Measurements from ENCODE around the gene ACSBG1. TPM values are rescaled to one million over a fixed set of nuclear protein-coding genes. Genes with fewer than 3 reads are reported as not detected.

Gene ACSBG1
- total RNA-seq, 1 donor from 2014 or later = 0.13 TPM

- Mint-ChIP-seq H3K9me3 (ENCODE audit: unreplicated experiment) (no peaks in the 10 kb centered on the region), H3K27me3 (ENCODE audit: unreplicated experiment) (peaks cover 9% of the 10 kb centered on the region), H3K27ac (ENCODE audit: unreplicated experiment) (no peak overlapping the region)
Observed at GRCh38 chr15:78125267-78125666, 109.1 kb downstream of the ACSBG1 start.

GRCh38 chr15:78120523-78120922, 113.8 kb downstream of the ACSBG1 start:
- DNase-seq (ENCODE audit: low spot score) = no peak
- Mint-ChIP-seq H3K4me1 (ENCODE audit: unreplicated experiment) (no peaks in the 10 kb centered on the region), H3K27ac (ENCODE audit: unreplicated experiment) (no peak overlapping the region), H3K27me3 (ENCODE audit: unreplicated experiment) (peaks cover 4% of the 10 kb centered on the region), H3K4me3 (ENCODE audit: unreplicated experiment) (no peak overlapping the region), H3K9me3 (ENCODE audit: unreplicated experiment) (no peaks in the 10 kb centered on the region), H3K36me3 (ENCODE audit: low read depth, unreplicated experiment) (no peaks in the 10 kb centered on the region)
- no peak for TF ChIP-seq CTCF (IDR thresholded peaks at IDR 0.05; ENCODE audit: unreplicated experiment)

More at GRCh38 chr15:78125267-78125666, 109.1 kb downstream of the ACSBG1 start:
- peaks cover 3% of the 10 kb centered on the region for H3K4me1 Mint-ChIP-seq (ENCODE audit: unreplicated experiment)
- no peak overlapping the region for H3K4me3 Mint-ChIP-seq (ENCODE audit: unreplicated experiment)
- DNase-seq (ENCODE audit: low spot score) = no peak
- TF ChIP-seq CTCF (IDR thresholded peaks at IDR 0.05; ENCODE audit: unreplicated experiment) = no peak
- no peaks in the 10 kb centered on the region for H3K36me3 Mint-ChIP-seq (ENCODE audit: low read depth, unreplicated experiment)

Other genes with a start within 250 kb of the ACSBG1 start
- 13.8 TPM for gene TBC1D2B, start 156.9 kb downstream of the ACSBG1 start, total RNA-seq (ENCODE audit: unreplicated experiment)
- gene SH2D7, start 142.0 kb downstream of the ACSBG1 start, total RNA-seq (ENCODE audit: unreplicated experiment) = not detected
- gene CIB2, start 103.1 kb downstream of the ACSBG1 start, total RNA-seq (ENCODE audit: unreplicated experiment) = 16.4 TPM
- gene IDH3A, start 85.2 kb downstream of the ACSBG1 start, total RNA-seq (ENCODE audit: unreplicated experiment) = 19.9 TPM
- gene DNAJA4, start 30.0 kb upstream of the ACSBG1 start, total RNA-seq (ENCODE audit: unreplicated experiment) = 2.1 TPM
- 43.9 TPM for gene SKIC8, start 65.0 kb upstream of the ACSBG1 start, total RNA-seq (ENCODE audit: unreplicated experiment)
- 3.3 TPM for gene CRABP1, start 105.8 kb upstream of the ACSBG1 start, total RNA-seq (ENCODE audit: unreplicated experiment)
- 71.3 TPM for gene IREB2, start 203.7 kb upstream of the ACSBG1 start, total RNA-seq (ENCODE audit: unreplicated experiment)

Measured in endothelial cell (in vitro differentiated cells).